Activated CD4-positive, CD25-positive, alpha-beta regulatory T cell (primary cell): Measurements from ENCODE around the gene RSPRY1.

Experiments used
- DNase-seq, 4 experiments: peaks; one replicate each; lab custom pipeline; 2025; lab: John Stamatoyannopoulos, UW

RSPRY1 gene

GRCh38 chr16:57224651-57225335 lies 38.7 kb downstream of the RSPRY1 start:
- no peak for DNase-seq

- DNase-seq, result no peak
Observed at GRCh38 chr16:57225978-57226377, 39.8 kb downstream of the RSPRY1 start.

GRCh38 chr16:57226701-57227621 lies 40.8 kb downstream of the RSPRY1 start:
- DNase-seq, result no peak

GRCh38 chr16:57229079-57229478 lies 43.0 kb downstream of the RSPRY1 start:
- no peak for DNase-seq

- no peak for DNase-seq
Observed at GRCh38 chr16:57231821-57232350, 45.8 kb downstream of the RSPRY1 start.

GRCh38 chr16:57233944-57234706 lies 48.0 kb downstream of the RSPRY1 start:
- DNase-seq, result no peak

GRCh38 chr16:57234707-57235092 lies 48.6 kb downstream of the RSPRY1 start:
- DNase-seq, result no peak

- no peak for DNase-seq
Observed at GRCh38 chr16:57235128-57236021, 49.2 kb downstream of the RSPRY1 start.

GRCh38 chr16:57236022-57236350 lies 49.9 kb downstream of the RSPRY1 start:
- no peak for DNase-seq

GRCh38 chr16:57238682-57239081 lies 52.6 kb downstream of the RSPRY1 start:
- DNase-seq, result no peak

GRCh38 chr16:57239107-57239506 lies 53.0 kb downstream of the RSPRY1 start:
- DNase-seq, result no peak

GRCh38 chr16:57240851-57241250 lies 54.7 kb downstream of the RSPRY1 start:
- no peak for DNase-seq

- no peak for DNase-seq
Observed at GRCh38 chr16:57242650-57243049, 56.5 kb downstream of the RSPRY1 start.

GRCh38 chr16:57244463-57244766 lies 58.3 kb downstream of the RSPRY1 start:
- no peak for DNase-seq

- peak; percentile 92 to 94 (median 94) for DNase-seq
Observed at GRCh38 chr16:57244767-57245471, 58.8 kb downstream of the RSPRY1 start, which contains the start of gene ARL2BP. ARL2BP (plus strand) TSS chr16:57245259; CDS start chr16:57245368, 109 bp downstream.

- DNase-seq, result no peak
Observed at GRCh38 chr16:57245472-57246113, 59.5 kb downstream of the RSPRY1 start.

- no peak for DNase-seq
Observed at GRCh38 chr16:57251352-57251751, 65.2 kb downstream of the RSPRY1 start.

- no peak for DNase-seq
Observed at GRCh38 chr16:57252148-57252721, 66.1 kb downstream of the RSPRY1 start.

- no peak for DNase-seq
Observed at GRCh38 chr16:57253466-57253865, 67.3 kb downstream of the RSPRY1 start.
